Uterus (tissue), 2 donors: Measurements from ENCODE around the gene ITM2B.

Experiments
- CTCF ChIP-seq, 4 experiments: fragments of 200-600 bp in 2 of 4; fragments of 450-650 bp in 2 of 4; sonication (generic) in 2 of 4; IDR thresholded peaks; one replicate each; pipeline ENCODE4 v1.5.1; 2016 to 2019; ENCODE audit warnings: antibody characterized with exemption in 4 of 4, mild to moderate bottlenecking in 2 of 4, moderate library complexity in 1 of 4
- POLR2A ChIP-seq, 2 donors: fragments of 450-650 bp; IDR thresholded peaks; one replicate each; pipeline ENCODE4 v1.6.1; 2016; ENCODE audit warnings: antibody characterized with exemption in 2 of 2, mild to moderate bottlenecking in 1 of 2, moderate library complexity in 1 of 2

- TF ChIP-seq CTCF (IDR thresholded peaks at IDR 0.05) (no peak), POLR2A (IDR thresholded peaks at IDR 0.05) (no peak)
Measured at GRCh38 chr13:48234566-48235340, 1.7 kb downstream of the ITM2B start.
